K562 (cell line): ENCODE data around the gene GMPR2. TPM values are rescaled to one million over a fixed set of nuclear protein-coding genes. Genes with fewer than 3 reads are reported as not detected.
A peak's percentile ranks its signal among the peaks of the same experiment; 100 is the strongest.

Experiments
- DDX20 ChIP-seq: fragments of 450-650 bp; IDR thresholded peaks from 2 replicates; pipeline ENCODE4 v1.6.1; 2016; ENCODE audit warnings: missing genetic modification characterization, low read depth, mild to moderate bottlenecking, missing compliant biosample characterization, moderate library complexity
- DMBX1 ChIP-seq: fragments of 250-450 bp; sonication (Bioruptor Pico); IDR thresholded peaks from 2 replicates; pipeline ENCODE4 v1.8.0; 2022; ENCODE audit warnings: inconsistent platforms, mild to moderate bottlenecking, moderate library complexity, borderline replicate concordance
- FOXJ2 ChIP-seq: fragments of 200-800 bp; sonication (Bioruptor generic); IDR thresholded peaks from 2 replicates; pipeline ENCODE4 v1.6.1; 2016; ENCODE audit warnings: missing genetic modification characterization, missing compliant biosample characterization
- HDAC2 ChIP-seq: fragments of 450-650 bp; IDR thresholded peaks from 2 replicates; pipeline ENCODE4 v1.6.1; 2016; ENCODE audit warnings: mild to moderate bottlenecking
- KHSRP ChIP-seq: fragments of 450-650 bp; IDR thresholded peaks from 2 replicates; pipeline ENCODE4 v1.6.1; 2017
- MECOM ChIP-seq: fragments of 250-450 bp; sonication (Bioruptor Pico); IDR thresholded peaks from 2 replicates; pipeline ENCODE4 v1.8.0; 2022; ENCODE audit warnings: inconsistent platforms
- RB1 ChIP-seq: fragments of 450-650 bp; IDR thresholded peaks from 2 replicates; pipeline ENCODE4 v1.6.1; 2017; ENCODE audit warnings: low read depth, mild to moderate bottlenecking
- SMARCA4 ChIP-seq: fragments of 450-650 bp; IDR thresholded peaks from 2 replicates; pipeline ENCODE4 v1.6.1; 2016
- XRCC4 ChIP-seq: IDR thresholded peaks from one replicate; pipeline ENCODE4 v1.6.1; 2011; ENCODE audit not compliant: insufficient read depth, insufficient read length; ENCODE audit errors: extremely low read depth
- ZNF311 ChIP-seq: fragments of 250-450 bp; sonication (Bioruptor Pico); IDR thresholded peaks from 2 replicates; pipeline ENCODE4 v1.4.0; 2020; ENCODE audit warnings: mild to moderate bottlenecking, moderate library complexity
- ZNF444 ChIP-seq: fragments of 250-450 bp; sonication (Bioruptor Pico); IDR thresholded peaks from 2 replicates; pipeline ENCODE4 v1.4.0; 2020; ENCODE audit warnings: mild to moderate bottlenecking, moderate library complexity
- polyA plus RNA-seq, 8 experiments: library from polyadenylated mRNA; depleted of rRNA in 4 of 8; stranded (reverse) in 5 of 8; unstranded in 3 of 8; fragments of >200 nt; fragmentation: Nextera tagmentation in 2 of 8; fragmentation: Illumina TruSeq in 1 of 8; extraction: Ambion mirVana in 2 of 8; extraction: Trizol in 1 of 8; gene quantifications; 2 replicates each; pipeline versions ENCODE4 v1.2.1 to v1.2.3, GENCODE V29; 2011 to 2014; ENCODE audit warnings: inconsistent platforms in 1 of 8, missing spikeins in 1 of 8
- total RNA-seq, 7 experiments: library from RNA; depleted of rRNA in 6 of 7; stranded (reverse); fragments of >200 nt in 6 of 7; fragmentation: Illumina TruSeq in 2 of 7; extraction: Trizol in 2 of 7; gene quantifications; 2 replicates each; pipeline versions ENCODE4 v1.2.1 to v1.2.3, GENCODE V29; 2011 to 2021; ENCODE audit warnings: low replicate concordance in 1 of 7
- TF ChIP-seq, protein P1 (sequence below): IDR thresholded peaks from 3 replicates; pipeline ENCODE4 v1.6.1; 2011; ENCODE audit warnings: borderline replicate concordance, mild to moderate bottlenecking; ENCODE audit not compliant: insufficient read length, insufficient read depth
- TF ChIP-seq, protein P2 (sequence below): sonication (generic); formaldehyde crosslinking; IDR thresholded peaks from 2 replicates; pipeline ENCODE4 v1.8.1; 2023; ENCODE audit warnings: missing genetic modification reagents, mild to moderate bottlenecking, borderline replicate concordance
- TF ChIP-seq, protein P3 (sequence below): fragments of 200-800 bp; sonication (Bioruptor generic); IDR thresholded peaks from 2 replicates; pipeline ENCODE4 v1.6.1; 2017; ENCODE audit warnings: missing genetic modification characterization, missing compliant biosample characterization
- TF ChIP-seq, protein P4 (sequence below): sonication (generic); formaldehyde crosslinking; IDR thresholded peaks from 2 replicates; pipeline ENCODE4 v1.8.1; 2023; ENCODE audit warnings: mild to moderate bottlenecking, missing genetic modification reagents
- TF ChIP-seq, protein P5 (sequence below): fragments of 450-650 bp; IDR thresholded peaks from 2 replicates; pipeline ENCODE4 v1.6.1; 2017; ENCODE audit warnings: antibody characterized with exemption

Gene GMPR2
- total and polyA plus RNA-seq, 9 of the 15 experiments (the other 6 are each of a cell fraction or from before 2014, with no cell fraction given), result 26.4 to 67.4 (median 36.3) TPM

DNA sequence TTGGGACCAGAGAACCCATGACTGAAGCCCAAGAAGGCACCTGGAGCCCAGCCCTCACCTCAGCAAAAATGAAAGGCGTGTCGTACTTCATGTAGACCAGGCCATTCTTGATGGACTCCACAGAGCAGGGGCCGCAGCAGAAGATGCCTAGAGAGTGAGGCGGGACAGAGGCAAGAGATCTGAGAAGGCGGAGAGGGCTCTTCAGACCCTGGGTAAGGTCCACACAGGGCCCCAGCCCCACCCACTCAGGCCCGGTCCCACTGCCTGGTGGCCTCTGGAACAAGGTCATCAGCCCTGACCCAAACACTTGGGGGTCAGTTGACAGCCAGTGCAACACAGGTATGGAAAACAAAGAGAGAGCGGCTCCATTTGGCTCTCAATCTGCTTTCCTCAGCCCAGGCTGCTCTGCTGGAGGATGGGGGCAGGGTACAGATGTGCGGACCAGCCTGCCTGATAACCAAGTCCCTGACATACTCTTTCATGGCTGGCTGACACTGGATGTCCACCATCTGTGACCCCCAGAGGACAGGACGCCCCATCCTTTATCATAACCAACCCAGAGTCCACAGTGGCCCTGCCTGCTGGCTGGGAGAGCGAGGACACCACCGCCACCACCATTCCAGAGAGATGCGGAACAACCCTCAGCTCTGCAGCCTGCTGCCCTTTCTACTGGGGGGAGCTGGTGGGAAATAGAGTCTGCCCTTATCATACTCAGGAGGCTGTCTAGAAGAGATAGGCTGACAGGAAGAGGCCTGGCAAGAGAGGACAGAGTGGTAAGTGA, 23.4 kb downstream of the GMPR2 start (continued):
- TF ChIP-seq RB1 (no peak), FOXJ2 (tag) (no peak), MECOM (CRISPR knock-in tag) (peak; percentile 90), HDAC2 (peak; percentile 37; the same call in 1 of the 2 replicates), ZNF444 (CRISPR knock-in tag) (no peak), KHSRP (no peak), XRCC4 (no peak), DMBX1 (0 out of 2 replicates have a peak, but pooled peaks have one; percentile 72), SMARCA4 (peak; percentile 74), ZNF311 (no peak), DDX20 (tag) (no peak)
- TF ChIP-seq, protein P1, sequence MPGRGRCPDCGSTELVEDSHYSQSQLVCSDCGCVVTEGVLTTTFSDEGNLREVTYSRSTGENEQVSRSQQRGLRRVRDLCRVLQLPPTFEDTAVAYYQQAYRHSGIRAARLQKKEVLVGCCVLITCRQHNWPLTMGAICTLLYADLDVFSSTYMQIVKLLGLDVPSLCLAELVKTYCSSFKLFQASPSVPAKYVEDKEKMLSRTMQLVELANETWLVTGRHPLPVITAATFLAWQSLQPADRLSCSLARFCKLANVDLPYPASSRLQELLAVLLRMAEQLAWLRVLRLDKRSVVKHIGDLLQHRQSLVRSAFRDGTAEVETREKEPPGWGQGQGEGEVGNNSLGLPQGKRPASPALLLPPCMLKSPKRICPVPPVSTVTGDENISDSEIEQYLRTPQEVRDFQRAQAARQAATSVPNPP, result no peak
- TF ChIP-seq, protein P2, sequence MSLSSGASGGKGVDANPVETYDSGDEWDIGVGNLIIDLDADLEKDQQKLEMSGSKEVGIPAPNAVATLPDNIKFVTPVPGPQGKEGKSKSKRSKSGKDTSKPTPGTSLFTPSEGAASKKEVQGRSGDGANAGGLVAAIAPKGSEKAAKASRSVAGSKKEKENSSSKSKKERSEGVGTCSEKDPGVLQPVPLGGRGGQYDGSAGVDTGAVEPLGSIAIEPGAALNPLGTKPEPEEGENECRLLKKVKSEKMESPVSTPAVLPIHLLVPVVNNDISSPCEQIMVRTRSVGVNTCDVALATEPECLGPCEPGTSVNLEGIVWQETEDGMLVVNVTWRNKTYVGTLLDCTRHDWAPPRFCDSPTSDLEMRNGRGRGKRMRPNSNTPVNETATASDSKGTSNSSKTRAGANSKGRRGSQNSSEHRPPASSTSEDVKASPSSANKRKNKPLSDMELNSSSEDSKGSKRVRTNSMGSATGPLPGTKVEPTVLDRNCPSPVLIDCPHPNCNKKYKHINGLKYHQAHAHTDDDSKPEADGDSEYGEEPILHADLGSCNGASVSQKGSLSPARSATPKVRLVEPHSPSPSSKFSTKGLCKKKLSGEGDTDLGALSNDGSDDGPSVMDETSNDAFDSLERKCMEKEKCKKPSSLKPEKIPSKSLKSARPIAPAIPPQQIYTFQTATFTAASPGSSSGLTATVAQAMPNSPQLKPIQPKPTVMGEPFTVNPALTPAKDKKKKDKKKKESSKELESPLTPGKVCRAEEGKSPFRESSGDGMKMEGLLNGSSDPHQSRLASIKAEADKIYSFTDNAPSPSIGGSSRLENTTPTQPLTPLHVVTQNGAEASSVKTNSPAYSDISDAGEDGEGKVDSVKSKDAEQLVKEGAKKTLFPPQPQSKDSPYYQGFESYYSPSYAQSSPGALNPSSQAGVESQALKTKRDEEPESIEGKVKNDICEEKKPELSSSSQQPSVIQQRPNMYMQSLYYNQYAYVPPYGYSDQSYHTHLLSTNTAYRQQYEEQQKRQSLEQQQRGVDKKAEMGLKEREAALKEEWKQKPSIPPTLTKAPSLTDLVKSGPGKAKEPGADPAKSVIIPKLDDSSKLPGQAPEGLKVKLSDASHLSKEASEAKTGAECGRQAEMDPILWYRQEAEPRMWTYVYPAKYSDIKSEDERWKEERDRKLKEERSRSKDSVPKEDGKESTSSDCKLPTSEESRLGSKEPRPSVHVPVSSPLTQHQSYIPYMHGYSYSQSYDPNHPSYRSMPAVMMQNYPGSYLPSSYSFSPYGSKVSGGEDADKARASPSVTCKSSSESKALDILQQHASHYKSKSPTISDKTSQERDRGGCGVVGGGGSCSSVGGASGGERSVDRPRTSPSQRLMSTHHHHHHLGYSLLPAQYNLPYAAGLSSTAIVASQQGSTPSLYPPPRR (CRISPR knock-in tag), result no peak
- TF ChIP-seq, protein P3, sequence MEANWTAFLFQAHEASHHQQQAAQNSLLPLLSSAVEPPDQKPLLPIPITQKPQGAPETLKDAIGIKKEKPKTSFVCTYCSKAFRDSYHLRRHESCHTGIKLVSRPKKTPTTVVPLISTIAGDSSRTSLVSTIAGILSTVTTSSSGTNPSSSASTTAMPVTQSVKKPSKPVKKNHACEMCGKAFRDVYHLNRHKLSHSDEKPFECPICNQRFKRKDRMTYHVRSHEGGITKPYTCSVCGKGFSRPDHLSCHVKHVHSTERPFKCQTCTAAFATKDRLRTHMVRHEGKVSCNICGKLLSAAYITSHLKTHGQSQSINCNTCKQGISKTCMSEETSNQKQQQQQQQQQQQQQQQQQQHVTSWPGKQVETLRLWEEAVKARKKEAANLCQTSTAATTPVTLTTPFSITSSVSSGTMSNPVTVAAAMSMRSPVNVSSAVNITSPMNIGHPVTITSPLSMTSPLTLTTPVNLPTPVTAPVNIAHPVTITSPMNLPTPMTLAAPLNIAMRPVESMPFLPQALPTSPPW (CRISPR knock-in tag), result peak; percentile 54
- TF ChIP-seq, protein P4, sequence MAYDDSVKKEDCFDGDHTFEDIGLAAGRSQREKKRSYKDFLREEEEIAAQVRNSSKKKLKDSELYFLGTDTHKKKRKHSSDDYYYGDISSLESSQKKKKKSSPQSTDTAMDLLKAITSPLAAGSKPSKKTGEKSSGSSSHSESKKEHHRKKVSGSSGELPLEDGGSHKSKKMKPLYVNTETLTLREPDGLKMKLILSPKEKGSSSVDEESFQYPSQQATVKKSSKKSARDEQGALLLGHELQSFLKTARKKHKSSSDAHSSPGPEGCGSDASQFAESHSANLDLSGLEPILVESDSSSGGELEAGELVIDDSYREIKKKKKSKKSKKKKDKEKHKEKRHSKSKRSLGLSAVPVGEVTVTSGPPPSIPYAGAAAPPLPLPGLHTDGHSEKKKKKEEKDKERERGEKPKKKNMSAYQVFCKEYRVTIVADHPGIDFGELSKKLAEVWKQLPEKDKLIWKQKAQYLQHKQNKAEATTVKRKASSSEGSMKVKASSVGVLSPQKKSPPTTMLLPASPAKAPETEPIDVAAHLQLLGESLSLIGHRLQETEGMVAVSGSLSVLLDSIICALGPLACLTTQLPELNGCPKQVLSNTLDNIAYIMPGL (CRISPR knock-in tag), result no peak; the same call in 1 of the 2 replicates
- TF ChIP-seq, protein P5, sequence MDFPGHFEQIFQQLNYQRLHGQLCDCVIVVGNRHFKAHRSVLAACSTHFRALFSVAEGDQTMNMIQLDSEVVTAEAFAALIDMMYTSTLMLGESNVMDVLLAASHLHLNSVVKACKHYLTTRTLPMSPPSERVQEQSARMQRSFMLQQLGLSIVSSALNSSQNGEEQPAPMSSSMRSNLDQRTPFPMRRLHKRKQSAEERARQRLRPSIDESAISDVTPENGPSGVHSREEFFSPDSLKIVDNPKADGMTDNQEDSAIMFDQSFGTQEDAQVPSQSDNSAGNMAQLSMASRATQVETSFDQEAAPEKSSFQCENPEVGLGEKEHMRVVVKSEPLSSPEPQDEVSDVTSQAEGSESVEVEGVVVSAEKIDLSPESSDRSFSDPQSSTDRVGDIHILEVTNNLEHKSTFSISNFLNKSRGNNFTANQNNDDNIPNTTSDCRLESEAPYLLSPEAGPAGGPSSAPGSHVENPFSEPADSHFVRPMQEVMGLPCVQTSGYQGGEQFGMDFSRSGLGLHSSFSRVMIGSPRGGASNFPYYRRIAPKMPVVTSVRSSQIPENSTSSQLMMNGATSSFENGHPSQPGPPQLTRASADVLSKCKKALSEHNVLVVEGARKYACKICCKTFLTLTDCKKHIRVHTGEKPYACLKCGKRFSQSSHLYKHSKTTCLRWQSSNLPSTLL, result no peak
